Neuronal stem cell (in vitro differentiated cells): ENCODE results near the gene PRDM2.

ENCODE experiments used
- DNase-seq: peaks from one replicate; pipeline ENCODE4 v3.0.0-alpha.2; 2013; ENCODE audit warnings: low spot score
- H2AFZ ChIP-seq: one replicate; pipeline ENCODE4 v1.6.1; 2013; ENCODE audit warnings: mild to moderate bottlenecking, low read length, inconsistent platforms
- H2AK5ac ChIP-seq: 2 replicates; pipeline ENCODE4 v1.6.1; 2013; ENCODE audit warnings: low read depth, mild to moderate bottlenecking, inconsistent platforms, low read length, moderate library complexity, mixed read lengths
- H2BK120ac ChIP-seq: 2 replicates; pipeline ENCODE4 v1.6.1; 2013; ENCODE audit warnings: low read depth, mild to moderate bottlenecking, inconsistent platforms, low read length, moderate library complexity, mixed read lengths
- H2BK12ac ChIP-seq: one replicate; pipeline ENCODE4 v1.6.1; 2013; ENCODE audit warnings: low read length, inconsistent platforms
- H2BK15ac ChIP-seq: 2 replicates; pipeline ENCODE4 v1.6.1; 2013; ENCODE audit warnings: mild to moderate bottlenecking, low read length, inconsistent platforms, mixed read lengths
- H2BK5ac ChIP-seq: one replicate; pipeline ENCODE4 v1.6.1; 2013; ENCODE audit warnings: inconsistent platforms, mild to moderate bottlenecking, low read length, moderate library complexity
- H3K14ac ChIP-seq: one replicate; pipeline ENCODE4 v1.6.1; 2013; ENCODE audit warnings: low read length, inconsistent platforms
- H3K18ac ChIP-seq: 2 replicates; pipeline ENCODE4 v1.6.1; 2013; ENCODE audit warnings: low read length, inconsistent platforms
- H3K23ac ChIP-seq: 2 replicates; pipeline ENCODE4 v1.6.1; 2013; ENCODE audit warnings: low read depth, mild to moderate bottlenecking, mixed read lengths, low read length, inconsistent platforms; ENCODE audit not compliant: poor library complexity
- H3K27ac ChIP-seq: replicated peaks from 3 replicates; pipeline ENCODE4 v1.5.1; 2013; ENCODE audit warnings: low read length, inconsistent platforms
- H3K27me3 ChIP-seq, 3 experiments: 2 replicates each; pipeline ENCODE4 v1.6.1; 2013; ENCODE audit warnings: low read length in 3 of 3, mild to moderate bottlenecking in 2 of 3, inconsistent platforms in 1 of 3, low read depth in 1 of 3, mixed read lengths in 1 of 3, moderate library complexity in 1 of 3; ENCODE audit not compliant: control insufficient read depth in 3 of 3, insufficient read depth in 3 of 3
- H3K36me3 ChIP-seq, 2 donors: replicated peaks in 1 of 2; 2 replicates each; pipeline ENCODE4 v1.6.1; 2013; ENCODE audit warnings: low read length in 2 of 2; ENCODE audit not compliant: control insufficient read depth in 2 of 2, insufficient read depth in 2 of 2
- H3K4ac ChIP-seq: 2 replicates; pipeline ENCODE4 v1.6.1; 2013; ENCODE audit warnings: inconsistent platforms, mild to moderate bottlenecking, low read length, moderate library complexity
- H3K4me1 ChIP-seq, 2 donors: 1 replicate in 1 of 2; 2 replicates in 1 of 2; pipeline ENCODE4 v1.6.1; 2013; ENCODE audit warnings: low read length in 2 of 2, low read depth in 1 of 2; ENCODE audit not compliant: control insufficient read depth in 2 of 2, insufficient read depth in 1 of 2
- H3K4me2 ChIP-seq: one replicate; pipeline ENCODE4 v1.6.1; 2013; ENCODE audit warnings: mild to moderate bottlenecking, low read length, inconsistent platforms; ENCODE audit not compliant: insufficient read depth, poor library complexity, severe bottlenecking
- H3K4me3 ChIP-seq, 2 donors: 2 replicates each; pipeline ENCODE4 v1.5.1; 2013; ENCODE audit warnings: low read length in 2 of 2, mild to moderate bottlenecking in 2 of 2, inconsistent platforms in 1 of 2, moderate library complexity in 1 of 2
- H3K79me1 ChIP-seq: one replicate; pipeline ENCODE4 v1.6.1; 2013; ENCODE audit warnings: low read depth, mild to moderate bottlenecking, inconsistent platforms, low read length, moderate library complexity
- H3K9ac ChIP-seq: one replicate; pipeline ENCODE4 v1.6.1; 2013; ENCODE audit warnings: mild to moderate bottlenecking, low read depth, low read length, inconsistent platforms; ENCODE audit not compliant: poor library complexity
- H3K9me3 ChIP-seq, 2 donors: replicated peaks in 1 of 2; 2 replicates each; pipeline versions ENCODE3 to v1.6.1; 2013; ENCODE audit warnings: low read length in 2 of 2, mild to moderate bottlenecking in 2 of 2, inconsistent platforms in 1 of 2, low read depth in 1 of 2, mixed read lengths in 1 of 2, moderate library complexity in 1 of 2; ENCODE audit not compliant: control insufficient read depth in 2 of 2, insufficient read depth in 1 of 2
- H4K8ac ChIP-seq: one replicate; pipeline ENCODE4 v1.6.1; 2013; ENCODE audit warnings: low read depth, mild to moderate bottlenecking, inconsistent platforms, low read length, moderate library complexity
- H4K91ac ChIP-seq: one replicate; pipeline ENCODE4 v1.6.1; 2013; ENCODE audit warnings: low read length, low read depth, mild to moderate bottlenecking, inconsistent platforms; ENCODE audit not compliant: poor library complexity
- WGBS, 2 donors: extraction: QIAGEN DNeasy Blood & Tissue Kit; methylation state at CpG; one replicate each; pipeline ENCODE4 v1.1.7; 2013; ENCODE audit warnings: missing lambda C conversion rate in 2 of 2, mixed read lengths in 1 of 2; ENCODE audit not compliant: insufficient read length in 2 of 2, insufficient replicate concordance in 1 of 2; ENCODE audit errors: extremely low coverage in 2 of 2; 5-methylcytosine and 5-hydroxymethylcytosine counted together

The PRDM2 gene

DNA sequence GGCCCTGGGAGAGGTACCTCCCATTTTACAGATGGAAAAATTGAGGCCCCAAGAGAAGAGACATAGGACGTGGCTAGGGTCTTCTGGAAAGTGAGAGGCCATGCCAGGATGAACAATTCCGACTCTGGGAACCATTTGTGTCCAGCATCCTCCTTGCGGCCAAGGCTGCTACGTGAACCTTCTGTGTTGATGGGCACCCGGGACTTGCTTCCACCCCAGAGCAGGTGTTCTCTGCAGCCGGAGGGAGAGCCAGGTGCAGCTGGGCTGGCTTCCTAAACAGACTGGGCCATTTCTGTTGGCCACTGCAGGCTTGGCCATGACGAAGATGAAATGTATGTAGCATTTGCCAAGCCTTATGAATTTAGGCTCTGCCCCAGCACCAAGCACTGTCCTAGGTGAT, 118.9 kb downstream of the PRDM2 start:
- no peak overlapping the region for H2AFZ ChIP-seq
- H3K4me3 ChIP-seq: no peak overlapping the region
- H3K9me3 ChIP-seq: peaks cover 0 to 1% of the 10 kb centered on the region in 2 donors
- no peak overlapping the region for H4K8ac ChIP-seq
- no peak overlapping the region for H3K14ac ChIP-seq
- WGBS, 2 donors: no CpG with 5 or more reads among the region's 7 CpGs
- H3K36me3 ChIP-seq: no peaks in the 10 kb centered on the region
- no peaks in the 10 kb centered on the region for H3K27me3 ChIP-seq
- H3K79me1 ChIP-seq: no peaks in the 10 kb centered on the region
- H2AK5ac ChIP-seq: no peak overlapping the region
- H2BK120ac ChIP-seq: no peak overlapping the region
- H4K91ac ChIP-seq: no peak overlapping the region
- no peak overlapping the region for H3K4me2 ChIP-seq
- H2BK15ac ChIP-seq: no peak overlapping the region
- H3K4ac ChIP-seq: no peak overlapping the region
- no peaks in the 10 kb centered on the region for H3K4me1 ChIP-seq
- no peak overlapping the region for H3K18ac ChIP-seq
- H3K23ac ChIP-seq: no peak overlapping the region
- no peak for DNase-seq
- no peak overlapping the region for H3K9ac ChIP-seq
- H2BK5ac ChIP-seq: no peak overlapping the region
- no peak overlapping the region for H3K27ac ChIP-seq
- H2BK12ac ChIP-seq: no peak overlapping the region

DNA sequence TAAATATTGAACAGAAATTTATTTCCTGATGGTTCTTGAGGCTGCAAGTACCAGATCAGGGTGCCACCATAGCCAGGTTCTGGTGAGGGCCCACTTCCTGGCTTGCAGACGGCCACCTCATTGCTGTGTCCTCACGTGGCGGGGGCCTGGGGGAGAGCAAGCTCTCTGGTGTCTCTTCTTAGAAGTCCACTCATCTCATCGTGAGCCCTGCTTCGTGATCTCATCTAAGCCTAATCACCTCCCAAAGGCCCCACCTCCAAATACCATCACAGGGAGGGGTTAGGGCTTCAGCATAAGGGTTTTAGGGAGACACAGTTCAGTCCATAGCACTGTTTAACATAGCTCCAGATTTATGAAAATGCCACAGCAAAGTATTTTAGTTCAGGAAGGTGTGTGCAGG, 119.7 kb downstream of the PRDM2 start:
- Histone ChIP-seq H3K27me3 (no peaks in the 10 kb centered on the region), H2BK15ac (no peak overlapping the region), H2AK5ac (no peak overlapping the region), H3K23ac (no peak overlapping the region), H3K36me3 (no peaks in the 10 kb centered on the region), H2BK12ac (no peak overlapping the region), H3K4ac (no peak overlapping the region), H3K18ac (no peak overlapping the region), H3K9me3 (peaks cover 0 to 1% of the 10 kb centered on the region in 2 donors), H2BK5ac (no peak overlapping the region), H3K4me2 (no peak overlapping the region), H3K4me3 (no peak overlapping the region), H4K91ac (no peak overlapping the region), H4K8ac (no peak overlapping the region), H3K14ac (no peak overlapping the region), H3K27ac (no peak overlapping the region), H3K9ac (no peak overlapping the region), H2AFZ (no peak overlapping the region), H2BK120ac (no peak overlapping the region), H3K4me1 (no peaks in the 10 kb centered on the region), H3K79me1 (no peaks in the 10 kb centered on the region)
- DNase-seq: no peak
- no CpG with 5 or more reads among the region's 5 CpGs for WGBS, 2 donors

DNA sequence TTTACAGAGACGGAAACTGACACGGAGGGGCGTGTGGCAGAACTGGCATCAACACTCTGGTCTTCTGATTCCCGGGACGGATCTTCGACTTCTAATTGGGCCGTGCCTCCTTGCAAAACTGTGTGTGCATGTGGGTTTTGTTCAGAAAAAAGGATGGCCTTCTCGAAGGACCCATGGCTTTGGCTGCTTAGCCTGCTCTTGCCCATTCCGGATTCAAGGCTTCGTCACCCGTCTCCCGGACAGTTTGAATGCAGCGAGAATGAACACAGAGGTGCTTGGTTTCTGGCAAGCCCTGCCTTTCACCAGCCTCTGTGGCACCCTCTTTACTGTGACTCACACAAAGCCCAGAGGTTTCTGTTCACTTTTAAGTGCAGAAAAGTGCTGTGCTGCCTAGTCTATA, 120.1 kb downstream of the PRDM2 start:
- Histone ChIP-seq H2BK120ac (no peak overlapping the region), H3K27ac (no peak overlapping the region), H3K79me1 (no peaks in the 10 kb centered on the region), H2BK5ac (no peak overlapping the region), H2BK15ac (no peak overlapping the region), H3K23ac (no peak overlapping the region), H3K9ac (no peak overlapping the region), H4K8ac (no peak overlapping the region), H3K4me2 (no peak overlapping the region), H2AFZ (no peak overlapping the region), H3K9me3 (peaks cover 0 to 1% of the 10 kb centered on the region in 2 donors), H3K14ac (no peak overlapping the region), H3K18ac (no peak overlapping the region), H3K36me3 (no peaks in the 10 kb centered on the region), H3K4me1 (no peaks in the 10 kb centered on the region), H2BK12ac (no peak overlapping the region), H3K27me3 (no peaks in the 10 kb centered on the region), H3K4me3 (no peak overlapping the region), H4K91ac (no peak overlapping the region), H2AK5ac (no peak overlapping the region), H3K4ac (no peak overlapping the region)
- DNase-seq: no peak
- WGBS, 2 donors: no CpG with 5 or more reads among the region's 13 CpGs

DNA sequence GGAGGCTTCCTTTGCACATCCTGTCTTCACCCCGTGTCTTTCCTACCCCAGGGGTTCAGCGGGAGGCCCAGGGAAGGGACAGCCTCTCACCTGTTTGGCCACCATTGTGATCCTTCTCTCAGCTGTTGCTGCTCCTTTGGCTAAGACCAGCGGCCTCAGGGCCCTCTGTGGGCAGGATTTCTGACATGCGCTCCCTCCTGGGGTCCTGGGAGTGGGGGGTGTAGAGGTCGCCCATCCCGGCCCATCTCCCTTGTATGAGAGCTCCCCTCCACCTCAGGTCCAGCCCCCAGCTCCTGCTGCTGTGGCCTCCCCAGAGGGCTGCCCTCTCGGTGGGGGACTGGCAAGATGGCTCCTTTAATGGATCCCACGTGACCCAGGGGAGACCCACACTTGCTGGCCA, 120.5 kb downstream of the PRDM2 start:
- Histone ChIP-seq H4K8ac (no peak overlapping the region), H3K27ac (no peak overlapping the region), H3K36me3 (no peaks in the 10 kb centered on the region), H3K9ac (no peak overlapping the region), H2BK15ac (no peak overlapping the region), H3K27me3 (no peaks in the 10 kb centered on the region), H2BK5ac (no peak overlapping the region), H3K14ac (no peak overlapping the region), H3K4me1 (no peaks in the 10 kb centered on the region), H3K79me1 (no peaks in the 10 kb centered on the region), H3K4me3 (no peak overlapping the region), H3K18ac (no peak overlapping the region), H2AK5ac (no peak overlapping the region), H2BK120ac (no peak overlapping the region), H3K23ac (no peak overlapping the region), H3K9me3 (peaks cover 0 to 1% of the 10 kb centered on the region in 2 donors), H3K4me2 (no peak overlapping the region), H2BK12ac (no peak overlapping the region), H3K4ac (no peak overlapping the region), H2AFZ (no peak overlapping the region), H4K91ac (no peak overlapping the region)
- no CpG with 5 or more reads among the region's 8 CpGs for WGBS, 2 donors
- DNase-seq: no peak
